SU-DHL-6 (cell line): ENCODE data around the gene BTC.

Experiments
- EZH2phosphoT487 ChIP-seq: fragments of 200-600 bp; sonication (generic), shearing (Covaris generic); conservative IDR thresholded peaks from 2 replicates; pipeline ENCODE4 v1.6.1; 2018; ENCODE audit warnings: mild to moderate bottlenecking, antibody characterized with exemption, low read length, moderate library complexity, mixed read lengths
- TF ChIP-seq, protein P1 (sequence below): fragments of 200-600 bp; sonication (generic); IDR thresholded peaks from one replicate; pipeline ENCODE4 v1.5.1; 2017; ENCODE audit warnings: antibody characterized with exemption, mild to moderate bottlenecking, low read length, moderate library complexity; ENCODE audit not compliant: insufficient read depth, poor library complexity, severe bottlenecking

DNA sequence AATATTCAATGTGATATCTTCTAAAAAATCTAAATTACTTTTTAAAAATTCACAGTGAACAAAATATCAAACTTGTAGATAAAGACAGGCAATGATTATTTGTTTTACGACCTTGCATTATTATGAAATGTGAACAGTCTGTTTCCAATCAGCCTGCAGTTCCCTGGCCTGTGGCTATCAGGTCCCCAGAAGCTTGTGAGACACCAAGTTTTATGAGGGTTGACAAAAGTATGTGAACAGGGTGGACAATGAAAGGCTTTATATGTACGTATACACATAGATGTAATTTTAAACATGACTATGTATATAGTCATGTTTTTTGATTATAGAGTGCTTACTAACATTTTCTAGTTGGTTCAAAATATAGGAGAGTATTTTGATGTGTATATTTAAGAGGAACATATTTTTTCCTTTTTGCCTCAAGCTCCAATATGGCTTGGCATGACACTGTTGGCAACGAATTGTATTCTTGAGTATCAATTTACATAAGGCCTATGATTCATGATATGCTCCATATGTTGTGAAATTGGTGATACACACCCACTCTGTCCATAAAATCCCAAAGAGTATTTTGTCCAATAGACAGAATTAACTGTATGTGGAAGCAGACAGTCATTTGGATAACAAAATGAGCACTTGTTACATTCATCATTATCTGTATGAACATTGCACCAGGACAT lies 55.7 kb downstream of the BTC start:
- TF ChIP-seq, protein P1, sequence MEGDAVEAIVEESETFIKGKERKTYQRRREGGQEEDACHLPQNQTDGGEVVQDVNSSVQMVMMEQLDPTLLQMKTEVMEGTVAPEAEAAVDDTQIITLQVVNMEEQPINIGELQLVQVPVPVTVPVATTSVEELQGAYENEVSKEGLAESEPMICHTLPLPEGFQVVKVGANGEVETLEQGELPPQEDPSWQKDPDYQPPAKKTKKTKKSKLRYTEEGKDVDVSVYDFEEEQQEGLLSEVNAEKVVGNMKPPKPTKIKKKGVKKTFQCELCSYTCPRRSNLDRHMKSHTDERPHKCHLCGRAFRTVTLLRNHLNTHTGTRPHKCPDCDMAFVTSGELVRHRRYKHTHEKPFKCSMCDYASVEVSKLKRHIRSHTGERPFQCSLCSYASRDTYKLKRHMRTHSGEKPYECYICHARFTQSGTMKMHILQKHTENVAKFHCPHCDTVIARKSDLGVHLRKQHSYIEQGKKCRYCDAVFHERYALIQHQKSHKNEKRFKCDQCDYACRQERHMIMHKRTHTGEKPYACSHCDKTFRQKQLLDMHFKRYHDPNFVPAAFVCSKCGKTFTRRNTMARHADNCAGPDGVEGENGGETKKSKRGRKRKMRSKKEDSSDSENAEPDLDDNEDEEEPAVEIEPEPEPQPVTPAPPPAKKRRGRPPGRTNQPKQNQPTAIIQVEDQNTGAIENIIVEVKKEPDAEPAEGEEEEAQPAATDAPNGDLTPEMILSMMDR, result no peak
- no peak for TF ChIP-seq EZH2phosphoT487
